Measurements from ENCODE around the gene KCNK6. TPM values are rescaled to one million over a fixed set of nuclear protein-coding genes. Genes with fewer than 3 reads are reported as not detected.

KCNK6 gene
- total and polyA plus RNA-seq, 2 donors (not counting 3 experiments of a cell fraction or from before 2014, with no cell fraction given): 7.4 to 11.3 TPM

GRCh38 chr19:38369584-38369983 lies 49.9 kb downstream of the KCNK6 start:
- H4K20me1 ChIP-seq (replicated peaks; ENCODE audit: control insufficient read depth, extremely low read depth, insufficient read depth, low read length): no peaks in the 10 kb centered on the region
- TF ChIP-seq, protein P1, sequence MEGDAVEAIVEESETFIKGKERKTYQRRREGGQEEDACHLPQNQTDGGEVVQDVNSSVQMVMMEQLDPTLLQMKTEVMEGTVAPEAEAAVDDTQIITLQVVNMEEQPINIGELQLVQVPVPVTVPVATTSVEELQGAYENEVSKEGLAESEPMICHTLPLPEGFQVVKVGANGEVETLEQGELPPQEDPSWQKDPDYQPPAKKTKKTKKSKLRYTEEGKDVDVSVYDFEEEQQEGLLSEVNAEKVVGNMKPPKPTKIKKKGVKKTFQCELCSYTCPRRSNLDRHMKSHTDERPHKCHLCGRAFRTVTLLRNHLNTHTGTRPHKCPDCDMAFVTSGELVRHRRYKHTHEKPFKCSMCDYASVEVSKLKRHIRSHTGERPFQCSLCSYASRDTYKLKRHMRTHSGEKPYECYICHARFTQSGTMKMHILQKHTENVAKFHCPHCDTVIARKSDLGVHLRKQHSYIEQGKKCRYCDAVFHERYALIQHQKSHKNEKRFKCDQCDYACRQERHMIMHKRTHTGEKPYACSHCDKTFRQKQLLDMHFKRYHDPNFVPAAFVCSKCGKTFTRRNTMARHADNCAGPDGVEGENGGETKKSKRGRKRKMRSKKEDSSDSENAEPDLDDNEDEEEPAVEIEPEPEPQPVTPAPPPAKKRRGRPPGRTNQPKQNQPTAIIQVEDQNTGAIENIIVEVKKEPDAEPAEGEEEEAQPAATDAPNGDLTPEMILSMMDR (IDR thresholded peaks at IDR 0.05; ENCODE audit: extremely low read depth in 1 of 2, insufficient read depth in 1 of 2, low read depth in 1 of 2, low read length in 2 of 2): no peak
- no peak for TF ChIP-seq FOS (IDR thresholded peaks at IDR 0.05; ENCODE audit: borderline replicate concordance, insufficient read depth, low read length)
- no peak for TF ChIP-seq EZH2 (IDR thresholded peaks at IDR 0.05; ENCODE audit: borderline replicate concordance, low read depth, low read length, severe bottlenecking)
- TF ChIP-seq POLR2A (IDR thresholded peaks at IDR 0.05; ENCODE audit: low read depth, low read length): no peak
- TF ChIP-seq JUN (IDR thresholded peaks at IDR 0.05; ENCODE audit: borderline replicate concordance, insufficient read depth, insufficient read length, low read depth): no peak
- TF ChIP-seq MYC (IDR thresholded peaks at IDR 0.05; ENCODE audit: low read depth, low read length): no peak
- TF ChIP-seq GATA2 (IDR thresholded peaks at IDR 0.05; ENCODE audit: insufficient read depth, insufficient read length, low read depth, low read length): no peak
- no peak for TF ChIP-seq POLR2AphosphoS5 (IDR thresholded peaks at IDR 0.05; ENCODE audit: insufficient read depth, low read depth, low read length)
- TF ChIP-seq, protein P2, sequence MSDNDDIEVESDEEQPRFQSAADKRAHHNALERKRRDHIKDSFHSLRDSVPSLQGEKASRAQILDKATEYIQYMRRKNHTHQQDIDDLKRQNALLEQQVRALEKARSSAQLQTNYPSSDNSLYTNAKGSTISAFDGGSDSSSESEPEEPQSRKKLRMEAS (IDR thresholded peaks at IDR 0.05; ENCODE audit: insufficient read depth, insufficient read length): no peak
- dilution Hi-C loops (cut with MboI; ENCODE audit: extremely low pct_ligation_motif_present, low sequenced_read_pairs): no loop called here
- intact Hi-C loops (cut with micrococcal nuclease): no loop called here
- H3K4me1 ChIP-seq (ENCODE audit: control insufficient read depth, extremely low read depth, insufficient read depth, low read length): peaks cover 2% of the 10 kb centered on the region
- ChIA-PET POLR2A (no interaction called here), CTCF (interaction anchor here (0.8 kb wide), 1 partner anchor 135 kb away, joined by 3 read pairs; no protein-coding TSS in a partner anchor)
- H3K36me3 ChIP-seq (ENCODE audit: control insufficient read depth in 2 of 2, extremely low read depth in 1 of 2, insufficient read depth in 2 of 2, low read length in 2 of 2): no peaks in the 10 kb centered on the region
- H3K27ac ChIP-seq (ENCODE audit: insufficient read depth, low read depth, low read length): no peak overlapping the region
- no peak overlapping the region for H3K4me3 ChIP-seq (replicated peaks in 1 of 3; ENCODE audit: insufficient read depth in 1 of 3, low read depth in 1 of 3, low read length in 3 of 3)
- no peak for FAIRE-seq
- DNase-seq (ENCODE audit: low read depth, low spot score): no peak
- no peak overlapping the region for H3K9ac ChIP-seq (replicated peaks; ENCODE audit: extremely low read depth, insufficient read depth, low read length)
- no peak overlapping the region for H3K4me2 ChIP-seq (ENCODE audit: insufficient read depth, low read length)
- H3K27me3 ChIP-seq (ENCODE audit: control insufficient read depth in 2 of 2, insufficient read depth in 2 of 2, low read length in 2 of 2): peaks cover 4 to 6% of the 10 kb centered on the region in 2 experiments
- H3K79me2 ChIP-seq (ENCODE audit: control insufficient read depth, insufficient read depth, low read length): no peaks in the 10 kb centered on the region
- no TSS peak for BruUV-seq (replicated peaks)
- no peaks in the 10 kb centered on the region for H3K9me1 ChIP-seq (replicated peaks; ENCODE audit: control insufficient read depth, extremely low read depth, insufficient read depth, low read length)
- no peaks in the 10 kb centered on the region for H3K9me3 ChIP-seq (replicated peaks; ENCODE audit: control insufficient read depth, insufficient read depth, low read length)
- H2AFZ ChIP-seq (ENCODE audit: low read depth, low read length): no peak overlapping the region
